Right lobe of liver (tissue), 6 donors: Measurements from ENCODE around the gene NPAS4. TPM values are rescaled to one million over a fixed set of nuclear protein-coding genes. Genes with fewer than 3 reads are reported as not detected.

Experiments used
- ATAC-seq, 4 donors: fragments of 200-7000 bp; cut with Tn5 transposase; one replicate each; pipeline ENCODE4 v1.9.1; 2020; ENCODE audit warnings: mild to moderate bottlenecking in 4 of 4, moderate library complexity in 4 of 4
- DNase-seq, 3 donors: peaks; one replicate each; pipeline ENCODE4 v3.0.0-alpha.2; 2020
- H3K27ac ChIP-seq, 3 donors: fragments of 200-600 bp; one replicate each; pipeline ENCODE4 v1.8.0; 2022
- H3K27me3 ChIP-seq, 2 donors: fragments of 200-600 bp; one replicate each; pipeline ENCODE4 v1.8.0; 2022
- H3K36me3 ChIP-seq, 4 donors: fragments of 200-600 bp; sonication (generic) in 1 of 4; one replicate each; pipeline versions ENCODE4 v1.5.1 to v1.8.0; 2017 to 2022; ENCODE audit warnings: control low read depth in 1 of 4
- H3K4me1 ChIP-seq, 4 donors: fragments of 200-600 bp; sonication (generic) in 1 of 4; one replicate each; pipeline versions ENCODE4 v1.5.1 to v1.8.0; 2017 to 2022; ENCODE audit warnings: control low read depth in 1 of 4
- H3K4me3 ChIP-seq, 3 donors: fragments of 200-600 bp; one replicate each; pipeline ENCODE4 v1.8.0; 2022
- H3K9me3 ChIP-seq, 4 donors: fragments of 200-600 bp; sonication (generic) in 1 of 4; one replicate each; pipeline versions ENCODE4 v1.5.1 to v1.8.0; 2017 to 2022; ENCODE audit warnings: control low read depth in 1 of 4
- CTCF ChIP-seq, 4 donors: fragments of 200-600 bp in 3 of 4; fragments of 450-650 bp in 1 of 4; IDR thresholded peaks; one replicate each; pipeline versions ENCODE4 v1.5.1 to v1.8.0; 2016 to 2022; ENCODE audit warnings: antibody characterized with exemption in 4 of 4, mild to moderate bottlenecking in 2 of 4
- POLR2A ChIP-seq: fragments of 450-650 bp; IDR thresholded peaks from one replicate; pipeline ENCODE4 v1.6.1; 2017; ENCODE audit warnings: antibody characterized with exemption, mild to moderate bottlenecking
- WGBS: methylation state at CpG from one replicate; pipeline ENCODE4 v1.1.6; 2018; ENCODE audit warnings: low coverage, low lambda C conversion rate; ENCODE audit not compliant: insufficient coverage; ENCODE audit errors: missing lambda C conversion rate; 5-methylcytosine and 5-hydroxymethylcytosine counted together
- intact Hi-C, 2 donors: fragments of 100-400 bp; cut with DNase I; formaldehyde crosslinking; loops; one replicate each; pipeline versions ENCODE4 v1.11.2 to v1.14.1; 2022
- total RNA-seq, 6 experiments: library from RNA; depleted of rRNA in 2 of 6; stranded (reverse); fragments of >200 nt in 2 of 6; fragmentation: NEBNext Ultra II Directional in 3 of 6; extraction: Animal tissue kit (Norgen Biotek cat#: 25700) in 3 of 6; gene quantifications; one replicate each; pipeline versions ENCODE4 v1.1.0 to v1.2.4, GENCODE V29; 2016 to 2023
- donor health status: DM: no; HTN: yes; CAD: no.
- donor health status: DM: no; HTN: no; CAD: no.
- donor health status: DM: no; HTN: no; CAD: no.
- donor health status: DM: no; HTN: yes; CAD: no.
- donor health status: DM: no; HTN: yes; CAD: no.

NPAS4 gene
- total RNA-seq, 6 experiments from 2014 or later, result not detected

GRCh38 chr11:66412110-66412509, 8.7 kb upstream of the NPAS4 start:
- intact Hi-C loops, result no loop called here
- no peaks in the 10 kb centered on the region for H3K4me1 ChIP-seq
- no peak overlapping the region for H3K27ac ChIP-seq
- ATAC-seq (no peak), DNase-seq (no peak)
- H3K9me3 ChIP-seq, result no peaks in the 10 kb centered on the region
- WGBS, result 100% methylated on average over 1 of the region's 7 CpGs
- no peak overlapping the region for H3K4me3 ChIP-seq
- no peaks in the 10 kb centered on the region for H3K27me3 ChIP-seq
- TF ChIP-seq CTCF (IDR thresholded peaks at IDR 0.05) (no peak), POLR2A (no peak)
- no peaks in the 10 kb centered on the region for H3K36me3 ChIP-seq

GRCh38 chr11:66413167-66413566, 7.7 kb upstream of the NPAS4 start:
- no peaks in the 10 kb centered on the region for H3K4me1 ChIP-seq
- no peak for DNase-seq
- no peak for TF ChIP-seq CTCF (IDR thresholded peaks at IDR 0.05)
- TF ChIP-seq POLR2A, result no peak

GRCh38 chr11:66414120-66414934, 6.5 kb upstream of the NPAS4 start:
- Histone ChIP-seq H3K27ac (no peak overlapping the region), H3K4me1 (no peaks in the 10 kb centered on the region), H3K9me3 (no peaks in the 10 kb centered on the region), H3K4me3 (no peak overlapping the region), H3K27me3 (no peaks in the 10 kb centered on the region), H3K36me3 (no peaks in the 10 kb centered on the region)
- WGBS, result 46% methylated on average over 11 of the region's 12 CpGs
- TF ChIP-seq POLR2A, result no peak
- TF ChIP-seq CTCF (IDR thresholded peaks at IDR 0.05), result no peak
- ATAC-seq (no peak), DNase-seq (no peak)
- intact Hi-C loops, result no loop called here

More at GRCh38 chr11:66413167-66413566, 7.7 kb upstream of the NPAS4 start:
- WGBS, result 59% methylated on average over 5 of the region's 6 CpGs
- intact Hi-C loops, result no loop called here
- no peak for ATAC-seq
- H3K4me3 ChIP-seq, result no peak overlapping the region
- no peaks in the 10 kb centered on the region for H3K36me3 ChIP-seq
- H3K9me3 ChIP-seq, result no peaks in the 10 kb centered on the region
- H3K27ac ChIP-seq, result no peak overlapping the region
- H3K27me3 ChIP-seq, result no peaks in the 10 kb centered on the region

- H3K36me3 ChIP-seq, result no peaks in the 10 kb centered on the region
- no peak overlapping the region for H3K27ac ChIP-seq
- H3K27me3 ChIP-seq, result no peaks in the 10 kb centered on the region
- ATAC-seq (no peak), DNase-seq (no peak)
- no peaks in the 10 kb centered on the region for H3K9me3 ChIP-seq
- intact Hi-C loops, result no loop called here
- TF ChIP-seq POLR2A, result no peak
- TF ChIP-seq CTCF (IDR thresholded peaks at IDR 0.05), result no peak
- no peaks in the 10 kb centered on the region for H3K4me1 ChIP-seq
- no peak overlapping the region for H3K4me3 ChIP-seq
- WGBS, result 26% methylated on average over 2 of the region's 2 CpGs
These were observed 5.4 kb upstream of the NPAS4 start for GRCh38 chr11:66415423-66415822.
